Activated T-helper 1 cell treated with Interleukin-2 at 50 U/mL for 16 hours (primary cell): ENCODE results near the gene PCSK6.
"Not testable (repeated sequence)": the region's sequence is repeated elsewhere in the genome, so short reads cannot be mapped to it uniquely, and the experiment has no call there.

Experiments used
- DNase-seq: peaks from one replicate; pipeline ENCODE4 v3.0.0-alpha.2; 2020; ENCODE audit warnings: low read depth

The PCSK6 gene

GRCh38 chr15:101461097-101461496 is 28.4 kb downstream of the PCSK6 start:
- no peak for DNase-seq

- no peak for DNase-seq
These were observed 29.8 kb downstream of the PCSK6 start for GRCh38 chr15:101459579-101460300.

GRCh38 chr15:101458908-101459578 is 30.5 kb downstream of the PCSK6 start:
- DNase-seq = no peak

GRCh38 chr15:101458158-101458900 is 31.2 kb downstream of the PCSK6 start:
- DNase-seq = no peak

GRCh38 chr15:101457696-101458095 is 31.8 kb downstream of the PCSK6 start:
- DNase-seq = no peak

- no peak for DNase-seq
These were observed 33.3 kb downstream of the PCSK6 start for GRCh38 chr15:101456057-101456739.

GRCh38 chr15:101455291-101456025 is 34.0 kb downstream of the PCSK6 start:
- no peak for DNase-seq

- DNase-seq = not testable (repeated sequence)
These were observed 34.7 kb downstream of the PCSK6 start for GRCh38 chr15:101454781-101455180.

GRCh38 chr15:101454365-101454764 is 35.1 kb downstream of the PCSK6 start:
- no peak for DNase-seq

- no peak for DNase-seq
These were observed 36.1 kb downstream of the PCSK6 start for GRCh38 chr15:101453123-101454120.

GRCh38 chr15:101452572-101452971 is 36.9 kb downstream of the PCSK6 start:
- no peak for DNase-seq

GRCh38 chr15:101451846-101452245 is 37.7 kb downstream of the PCSK6 start:
- DNase-seq = no peak

- no peak for DNase-seq
These were observed 38.2 kb downstream of the PCSK6 start for GRCh38 chr15:101451266-101451799.

GRCh38 chr15:101450403-101451265 is 38.9 kb downstream of the PCSK6 start:
- no peak for DNase-seq

GRCh38 chr15:101449471-101450402 is 39.8 kb downstream of the PCSK6 start:
- DNase-seq = no peak

- DNase-seq = no peak
These were observed 41.2 kb downstream of the PCSK6 start for GRCh38 chr15:101448336-101448735.

- no peak for DNase-seq
These were observed 41.9 kb downstream of the PCSK6 start for GRCh38 chr15:101447561-101448071.

- DNase-seq = no peak
These were observed 42.4 kb downstream of the PCSK6 start for GRCh38 chr15:101447168-101447533.
